CD1c-positive myeloid dendritic cell (primary cell): ENCODE results near the gene ENOX1.

ENCODE experiments used
- DNase-seq: peaks from one replicate; pipeline ENCODE4 v3.0.0-alpha.2; 2016; ENCODE audit errors: extremely low spot score

The ENOX1 gene

DNA sequence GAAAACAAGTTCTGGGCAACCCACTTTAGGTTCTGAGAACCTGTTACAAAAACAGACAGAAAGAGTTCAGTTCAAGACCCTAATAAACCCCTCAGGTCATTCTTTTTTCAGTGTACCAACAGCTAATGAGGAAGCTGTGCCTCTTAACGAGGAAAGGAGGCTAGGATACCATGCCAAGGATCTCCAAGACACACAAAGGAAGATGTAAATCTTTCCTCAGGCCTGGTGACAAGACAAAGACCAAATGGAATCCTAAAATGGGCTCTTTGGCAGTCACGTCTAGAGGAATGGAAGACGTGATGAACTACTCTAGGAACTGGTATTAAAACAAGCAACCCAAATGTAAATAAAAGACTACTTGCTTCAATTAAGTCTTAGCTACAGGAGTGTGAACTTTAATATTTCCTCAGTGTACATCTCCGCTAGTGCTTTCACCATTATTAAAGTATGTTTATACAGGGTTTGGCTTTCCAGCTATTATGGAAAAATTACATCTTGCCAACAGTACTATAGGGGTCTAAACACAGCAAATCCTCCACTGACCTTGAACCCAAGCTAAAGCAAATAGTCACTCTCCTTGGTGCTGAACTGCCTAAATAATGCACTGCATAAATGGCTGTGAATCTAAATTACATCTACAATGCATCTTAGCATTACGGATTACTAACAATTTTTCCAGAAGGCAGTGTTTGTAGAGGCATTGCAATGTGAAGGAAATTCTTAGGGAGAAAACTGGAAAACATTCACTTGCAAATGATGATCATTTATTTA, 42.3 kb downstream of the ENOX1 start:
- no peak for DNase-seq

DNA sequence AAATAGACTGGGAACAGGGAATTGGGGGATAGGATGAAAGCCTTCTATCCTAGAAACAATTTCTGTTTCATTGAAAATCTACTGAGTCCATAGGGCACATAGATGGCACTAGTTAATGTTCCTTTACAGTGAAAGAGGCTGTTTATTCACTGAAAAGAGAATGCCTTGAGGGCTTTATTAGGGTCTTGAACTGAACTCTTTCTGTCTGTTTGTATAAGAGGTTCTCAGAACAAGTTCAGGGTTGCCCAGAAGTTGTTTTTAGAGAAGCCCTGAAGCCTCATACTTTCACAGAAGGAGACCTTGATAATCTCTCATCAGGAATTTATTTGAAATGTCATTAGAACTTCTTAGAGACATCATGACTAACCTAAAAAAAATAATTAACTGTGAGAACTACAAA, 43.9 kb downstream of the ENOX1 start:
- no peak for DNase-seq

DNA sequence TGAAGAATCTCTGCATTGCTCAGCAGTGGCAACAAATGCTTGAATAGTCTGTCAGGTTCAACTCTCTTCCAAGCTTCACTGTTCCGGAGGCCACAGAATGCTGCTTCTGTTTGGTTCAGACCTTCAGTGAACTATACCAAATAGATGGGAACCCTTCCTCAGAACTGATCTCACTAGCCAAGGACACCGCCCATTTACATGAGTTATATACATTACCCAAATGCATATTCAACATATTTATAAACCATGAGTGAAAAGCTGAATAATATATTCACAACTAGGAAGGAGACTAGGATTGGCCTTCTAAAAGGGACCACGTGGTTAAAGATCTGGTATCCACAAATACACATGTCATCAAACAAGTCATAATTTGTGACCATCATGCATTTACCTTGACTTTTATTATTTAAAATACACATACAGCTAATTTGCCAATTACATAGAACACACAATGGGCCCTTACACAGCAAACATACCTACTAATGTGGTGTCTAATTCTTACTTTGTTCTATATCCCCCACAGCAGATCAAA, 49.3 kb downstream of the ENOX1 start:
- DNase-seq, result no peak

GRCh38 chr13:43732726-43733125, 54.0 kb downstream of the ENOX1 start:
- DNase-seq, result no peak

GRCh38 chr13:43731296-43731695, 55.5 kb downstream of the ENOX1 start:
- DNase-seq, result no peak

GRCh38 chr13:43730642-43731041, 56.1 kb downstream of the ENOX1 start:
- no peak for DNase-seq

DNA sequence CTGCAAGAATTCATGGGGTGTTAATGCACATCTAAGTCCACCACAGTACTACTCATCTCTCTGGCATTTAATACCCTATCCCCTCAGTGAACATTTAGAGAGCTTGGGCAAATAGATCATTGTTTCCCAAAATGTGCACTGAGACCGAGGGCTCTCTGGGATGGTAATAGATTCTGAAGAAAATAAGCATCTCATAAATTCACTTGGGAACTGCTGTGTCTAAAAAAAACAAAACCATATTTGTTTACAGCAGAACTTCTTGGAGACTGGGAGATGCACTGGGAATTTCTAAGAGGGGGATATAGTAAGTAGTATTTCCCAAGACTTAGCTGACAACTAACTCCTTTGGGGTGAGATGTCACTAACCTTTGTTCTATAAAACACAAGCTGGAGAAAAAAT, 58.4 kb downstream of the ENOX1 start:
- no peak for DNase-seq

DNA sequence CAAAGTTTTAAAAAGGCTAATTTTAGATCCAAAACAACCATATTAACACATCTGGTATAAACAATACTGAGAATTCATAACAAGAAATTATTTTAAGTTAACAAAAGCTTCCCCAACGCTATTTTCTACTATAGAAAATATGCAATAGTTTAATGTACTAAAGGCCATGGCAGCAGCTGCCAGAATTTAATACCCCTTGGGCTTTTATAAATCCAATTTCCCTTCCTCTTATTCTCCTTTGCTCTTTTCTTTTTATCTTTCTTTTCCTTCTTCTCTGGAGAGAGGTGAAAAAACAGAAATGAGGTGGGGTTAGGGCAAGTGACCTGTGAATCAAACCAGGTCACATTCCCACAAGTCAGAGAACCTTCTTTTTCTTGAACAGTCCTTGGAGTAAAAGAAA, 58.9 kb downstream of the ENOX1 start:
- no peak for DNase-seq

- no peak for DNase-seq
Observed at GRCh38 chr13:43725460-43725859, 61.3 kb downstream of the ENOX1 start.

DNA sequence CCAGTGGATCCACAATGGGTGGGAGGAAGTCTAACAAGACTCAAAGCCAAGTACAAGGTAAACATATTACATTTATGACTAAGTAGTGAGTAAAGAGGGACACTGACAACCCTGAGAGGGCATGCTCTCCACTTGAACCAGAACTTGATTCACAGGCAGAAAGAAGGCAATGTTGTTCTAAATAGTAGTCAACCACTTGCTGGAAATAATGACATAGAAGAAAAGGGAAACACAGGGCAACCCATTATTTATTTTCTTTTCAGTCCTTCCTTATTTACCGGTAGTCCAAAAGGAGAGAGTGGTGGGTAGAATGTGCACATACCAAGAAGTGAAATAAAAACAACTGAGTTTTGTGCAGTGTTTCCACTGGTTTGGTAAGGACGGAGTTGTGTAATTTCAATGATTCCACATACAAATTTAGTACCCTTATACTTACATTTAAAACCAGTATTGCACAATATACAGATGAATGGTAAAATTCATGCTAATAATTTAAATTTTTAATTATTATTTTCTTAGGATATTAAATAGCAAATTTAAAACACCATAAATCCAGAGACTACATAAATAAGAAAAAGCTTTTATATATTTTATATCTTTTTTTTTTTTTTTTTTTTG, 65.9 kb downstream of the ENOX1 start:
- DNase-seq, result no peak

GRCh38 chr13:43698758-43699157, 88.0 kb downstream of the ENOX1 start:
- DNase-seq, result no peak

DNA sequence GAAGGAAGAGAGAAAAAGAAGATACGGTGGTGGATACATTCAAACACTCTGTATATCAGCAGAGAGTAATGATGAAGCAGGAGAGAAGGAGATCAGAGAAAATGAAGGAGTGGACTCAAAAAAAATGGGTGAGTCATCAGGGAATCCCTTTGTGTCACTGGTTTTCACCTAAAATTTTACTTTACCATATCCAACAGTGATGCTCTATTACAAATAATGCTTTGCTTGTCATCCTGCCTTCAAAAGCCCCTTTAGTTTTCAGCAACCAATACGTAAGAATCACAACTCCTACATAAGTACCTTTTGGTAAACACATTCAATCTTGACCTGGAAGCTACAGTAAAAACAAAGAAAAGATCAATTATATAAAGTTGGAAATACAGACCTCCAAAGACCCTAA, 88.8 kb downstream of the ENOX1 start:
- no peak for DNase-seq

DNA sequence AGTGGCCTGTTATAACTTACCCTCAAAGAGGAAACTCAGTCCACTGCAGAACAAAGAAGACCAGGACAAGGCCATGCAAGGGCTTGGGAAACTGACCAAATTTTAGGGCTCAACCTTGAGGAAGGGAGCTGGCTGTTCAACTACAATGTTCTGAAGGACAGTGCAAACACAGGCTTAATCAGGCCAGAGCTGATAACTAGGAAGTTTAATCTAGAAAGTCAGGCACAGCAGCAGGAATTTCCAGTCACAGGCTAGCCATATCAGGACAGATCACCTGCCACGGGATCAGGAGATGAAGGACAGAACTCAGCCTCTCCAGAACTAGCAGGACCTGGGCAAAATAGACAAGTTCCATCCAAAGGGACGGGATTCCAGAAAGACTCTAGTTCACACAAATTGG, 89.4 kb downstream of the ENOX1 start:
- DNase-seq, result no peak

GRCh38 chr13:43694146-43694664, 92.6 kb downstream of the ENOX1 start:
- DNase-seq, result no peak

DNA sequence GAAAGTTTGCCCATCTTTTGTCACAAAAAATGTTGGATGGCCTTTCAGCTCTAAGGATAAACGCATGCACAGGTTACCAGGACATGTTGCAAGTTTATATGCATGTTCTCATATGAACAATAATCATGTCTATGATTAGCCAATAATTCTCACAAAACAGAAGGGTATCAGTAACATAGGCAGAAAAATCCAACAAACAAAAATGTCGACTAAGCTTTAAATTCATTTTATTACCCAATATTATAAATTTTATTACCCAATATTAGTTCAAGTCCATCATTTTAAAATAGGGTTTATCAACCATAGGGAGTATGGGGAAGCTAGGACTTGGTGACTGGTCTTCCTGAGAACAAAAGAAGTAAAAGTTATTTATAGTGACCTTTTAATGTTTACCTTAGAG, 93.1 kb downstream of the ENOX1 start:
- DNase-seq, result no peak

DNA sequence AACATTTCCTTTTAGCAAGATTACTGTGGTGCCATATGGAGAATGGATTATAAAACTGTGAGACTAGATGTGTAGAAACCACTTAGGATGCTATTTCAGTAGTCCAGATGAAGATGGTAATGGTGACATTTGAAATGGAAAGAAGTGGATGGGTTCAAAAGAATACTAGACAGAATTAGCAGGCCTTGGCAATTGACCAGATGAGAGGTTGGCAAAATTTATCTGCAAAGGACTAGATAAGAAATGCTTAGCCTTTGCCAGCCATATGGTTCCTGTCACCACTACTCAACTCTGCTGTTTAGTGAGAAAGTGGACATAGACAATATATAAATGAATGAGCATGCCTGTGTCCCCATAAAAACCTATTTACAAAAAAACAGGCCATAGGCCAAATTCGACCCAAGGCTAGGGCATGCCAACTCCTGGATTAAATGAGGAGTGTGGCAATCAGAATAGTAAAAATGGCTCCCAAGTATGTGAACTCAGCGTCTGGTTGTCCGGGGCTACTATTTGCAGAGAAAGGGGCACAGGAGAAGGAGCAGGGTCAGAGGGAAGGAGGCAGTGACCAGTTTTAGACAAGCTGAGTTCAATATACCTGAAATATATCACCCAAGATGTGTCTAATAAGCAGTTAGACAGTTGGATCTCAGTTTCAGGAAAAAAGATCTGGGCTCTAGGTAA, 98.4 kb downstream of the ENOX1 start:
- no peak for DNase-seq

- no peak for DNase-seq
Observed at GRCh38 chr13:43687038-43687437, 99.7 kb downstream of the ENOX1 start.

- no peak for DNase-seq
Observed at GRCh38 chr13:43686557-43686956, 100.2 kb downstream of the ENOX1 start.

- DNase-seq, result no peak
Observed at GRCh38 chr13:43684963-43685725, 101.6 kb downstream of the ENOX1 start.

DNA sequence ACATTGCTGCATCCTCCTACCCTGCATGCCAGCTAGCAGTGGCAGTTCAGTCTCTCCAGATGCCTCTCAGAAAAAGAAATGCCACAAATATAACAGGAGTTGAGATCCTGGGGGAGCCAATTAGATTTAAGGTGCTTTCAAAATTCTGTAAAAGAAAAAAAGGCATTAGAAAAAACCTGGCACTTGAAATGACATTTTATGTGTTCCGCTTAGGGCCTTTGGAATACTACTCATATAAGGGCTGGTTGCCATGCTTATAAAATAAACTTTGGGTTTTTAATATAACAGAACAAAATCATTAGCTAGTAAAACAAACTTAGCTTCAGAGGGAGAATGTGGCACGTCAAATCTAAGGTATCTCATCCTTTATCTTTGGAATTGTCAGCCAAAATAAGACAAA, 104.1 kb downstream of the ENOX1 start:
- DNase-seq, result no peak

- DNase-seq, result peak; percentile 35
Observed at GRCh38 chr13:43676320-43676719, 110.5 kb downstream of the ENOX1 start.

DNA sequence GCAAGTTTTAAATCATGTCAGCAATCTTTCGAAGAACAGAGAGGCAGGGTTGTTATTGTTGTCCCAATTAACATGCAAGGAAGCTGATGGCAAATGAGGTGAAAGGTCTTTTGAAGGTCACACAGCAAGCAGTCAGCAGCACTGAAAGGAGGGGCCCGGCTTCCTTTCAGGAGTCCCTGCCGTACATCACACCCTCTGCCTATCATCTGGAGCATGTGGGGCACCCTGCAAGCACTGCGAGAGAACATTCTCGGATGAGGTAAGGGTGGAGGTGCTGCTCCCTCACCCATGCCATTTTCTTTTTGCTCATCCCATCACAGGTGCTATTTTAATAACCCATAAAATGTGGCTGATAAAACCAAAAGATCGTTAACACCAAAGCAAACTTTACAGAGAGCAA, 111.2 kb downstream of the ENOX1 start:
- no peak for DNase-seq
